ENCODE results near the gene MYRF. TPM values are rescaled to one million over a fixed set of nuclear protein-coding genes. Genes with fewer than 3 reads are reported as not detected.
A peak's percentile ranks its signal among the peaks of the same experiment; 100 is the strongest.

MYRF gene
- total RNA-seq, 2 experiments from 2014 or later = 0.97 to 1.6 TPM

DNA sequence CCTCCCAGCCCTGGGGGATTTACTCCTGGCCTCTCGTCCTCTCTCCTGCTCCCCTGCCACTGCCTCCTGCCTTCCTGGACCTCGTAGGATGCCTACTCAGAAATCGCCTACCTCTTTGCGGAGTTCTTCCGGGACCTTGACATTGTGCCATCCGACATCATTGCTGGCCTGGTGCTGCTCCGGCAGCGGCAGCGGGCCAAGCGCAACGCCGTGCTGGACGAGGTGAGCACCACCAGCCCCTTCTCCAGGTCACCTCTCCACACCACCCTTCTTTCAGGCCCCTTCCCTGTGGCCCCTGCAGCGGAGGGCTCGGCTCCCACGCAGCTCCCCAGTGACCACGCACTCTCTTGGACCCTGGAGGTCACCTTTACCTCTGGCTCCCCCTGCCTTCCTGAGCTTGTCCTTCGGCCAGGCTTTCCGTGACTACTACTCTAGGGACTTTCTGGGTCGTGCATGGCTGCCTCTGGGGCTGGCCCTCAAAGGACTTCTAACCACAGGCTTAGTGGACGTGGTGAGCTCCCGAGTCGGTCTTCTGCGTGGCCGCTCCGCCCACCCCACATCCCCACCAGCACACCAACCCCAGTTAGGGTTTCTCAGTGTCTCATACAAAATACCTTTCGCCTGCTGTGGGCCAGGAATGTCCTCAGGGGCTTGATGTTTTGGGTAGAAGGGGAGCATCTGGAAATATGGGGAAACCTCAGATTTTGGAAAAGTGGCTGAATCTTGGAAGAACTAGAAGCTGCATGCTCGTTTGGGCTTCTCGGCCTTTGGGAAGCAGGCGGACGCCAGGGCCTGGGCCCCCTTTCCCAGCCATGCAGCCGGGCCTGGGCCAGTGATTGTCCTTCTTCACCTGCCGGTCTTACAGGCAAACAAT lies 24.1 kb upstream of the MYRF start:
- DNase-seq (no peak), ATAC-seq (no peak)
- no peak overlapping the region for H3K4me3 Mint-ChIP-seq
- peaks cover 5% of the 10 kb centered on the region for H3K4me1 Mint-ChIP-seq (ENCODE audit: low read depth)
- no peaks in the 10 kb centered on the region for H3K27me3 Mint-ChIP-seq
- no peak overlapping the region for H3K27ac Mint-ChIP-seq
- intact Hi-C loops (cut with micrococcal nuclease) = no loop called here
- TF ChIP-seq, protein P1, sequence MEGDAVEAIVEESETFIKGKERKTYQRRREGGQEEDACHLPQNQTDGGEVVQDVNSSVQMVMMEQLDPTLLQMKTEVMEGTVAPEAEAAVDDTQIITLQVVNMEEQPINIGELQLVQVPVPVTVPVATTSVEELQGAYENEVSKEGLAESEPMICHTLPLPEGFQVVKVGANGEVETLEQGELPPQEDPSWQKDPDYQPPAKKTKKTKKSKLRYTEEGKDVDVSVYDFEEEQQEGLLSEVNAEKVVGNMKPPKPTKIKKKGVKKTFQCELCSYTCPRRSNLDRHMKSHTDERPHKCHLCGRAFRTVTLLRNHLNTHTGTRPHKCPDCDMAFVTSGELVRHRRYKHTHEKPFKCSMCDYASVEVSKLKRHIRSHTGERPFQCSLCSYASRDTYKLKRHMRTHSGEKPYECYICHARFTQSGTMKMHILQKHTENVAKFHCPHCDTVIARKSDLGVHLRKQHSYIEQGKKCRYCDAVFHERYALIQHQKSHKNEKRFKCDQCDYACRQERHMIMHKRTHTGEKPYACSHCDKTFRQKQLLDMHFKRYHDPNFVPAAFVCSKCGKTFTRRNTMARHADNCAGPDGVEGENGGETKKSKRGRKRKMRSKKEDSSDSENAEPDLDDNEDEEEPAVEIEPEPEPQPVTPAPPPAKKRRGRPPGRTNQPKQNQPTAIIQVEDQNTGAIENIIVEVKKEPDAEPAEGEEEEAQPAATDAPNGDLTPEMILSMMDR (IDR thresholded peaks at IDR 0.05) = no peak
- H3K9me3 Mint-ChIP-seq = no peaks in the 10 kb centered on the region
- ChIA-PET POLR2A (interaction anchor here (0.6 kb wide), 1 partner anchor 196 kb away, joined by 3 read pairs; no protein-coding TSS in a partner anchor), CTCF (interaction anchor here (1.4 to 1.5 kb wide), 2 partner anchors 90 to 100 kb away, joined by 3 to 6 read pairs; no protein-coding TSS in a partner anchor)
- no peaks in the 10 kb centered on the region for H3K36me3 Mint-ChIP-seq (ENCODE audit: low read depth)

DNA sequence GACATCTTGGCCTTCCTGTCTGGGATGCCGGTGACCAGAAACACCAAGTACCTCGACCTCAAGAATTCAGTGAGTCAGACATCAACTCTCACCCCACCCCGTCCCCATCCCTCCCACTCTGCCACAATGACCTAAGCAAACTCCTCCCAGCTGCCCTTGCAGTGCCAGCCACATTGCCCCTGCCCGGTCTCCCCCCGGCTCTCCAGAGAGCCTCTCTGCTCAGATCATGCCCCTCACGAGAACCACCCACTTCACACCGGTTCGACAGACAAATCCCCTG lies 23.6 kb upstream of the MYRF start:
- intact Hi-C loops (cut with micrococcal nuclease) = no loop called here
- Mint-ChIP-seq H3K27me3 (no peaks in the 10 kb centered on the region), H3K4me3 (no peak overlapping the region), H3K36me3 (ENCODE audit: low read depth) (no peaks in the 10 kb centered on the region), H3K4me1 (ENCODE audit: low read depth) (peaks cover 5% of the 10 kb centered on the region), H3K9me3 (no peaks in the 10 kb centered on the region), H3K27ac (no peak overlapping the region)
- ATAC-seq = no peak
- ChIA-PET CTCF (interaction anchor here (1.4 to 1.5 kb wide), 2 partner anchors 90 to 101 kb away, joined by 3 to 6 read pairs; no protein-coding TSS in a partner anchor), POLR2A (interaction anchor here (0.6 kb wide), 1 partner anchor 196 kb away, joined by 3 read pairs; no protein-coding TSS in a partner anchor)
- TF ChIP-seq, protein P1 (IDR thresholded peaks at IDR 0.05) = no peak
- peak; percentile 34 for DNase-seq

DNA sequence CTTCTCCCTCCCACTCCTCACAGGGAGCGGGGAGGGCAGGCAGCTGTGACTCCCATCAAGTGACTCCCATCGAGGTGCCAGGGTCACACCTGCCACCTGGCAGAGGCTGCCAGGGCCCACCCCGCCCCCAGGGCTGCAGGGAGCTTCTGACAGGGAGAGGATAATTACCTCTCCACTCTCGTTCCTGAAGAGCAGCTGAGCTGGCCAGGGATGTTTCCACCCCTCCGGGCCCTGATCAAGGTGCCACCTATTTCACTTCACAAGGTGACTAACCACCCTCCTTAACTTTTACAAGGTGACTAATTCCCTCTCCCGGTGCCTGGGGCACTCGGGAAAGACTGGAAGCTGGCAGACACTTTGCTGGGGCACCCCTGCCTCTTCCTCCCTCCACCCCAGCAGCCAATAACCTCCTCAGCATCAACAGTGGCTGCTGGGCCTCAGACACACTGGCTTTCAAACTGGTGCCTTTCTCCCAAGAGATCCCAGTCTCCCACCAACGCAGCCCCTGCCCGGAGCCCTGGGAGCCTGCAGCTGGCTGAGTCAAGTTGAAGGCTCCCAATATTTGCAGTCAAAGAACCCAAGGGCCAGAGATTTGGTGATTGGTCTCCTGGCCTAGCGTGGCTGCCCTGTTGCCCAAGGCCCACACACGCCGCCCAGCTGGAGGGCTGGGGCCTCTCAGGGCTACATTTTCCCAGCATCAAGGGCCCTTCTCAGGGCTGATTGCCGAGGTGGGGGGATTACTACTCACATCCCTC lies 22.0 kb upstream of the MYRF start:
- intact Hi-C loops (cut with micrococcal nuclease) = loop anchor here (2.0 kb wide), 1 partner anchor 52 kb away; no protein-coding TSS in a partner anchor

DNA sequence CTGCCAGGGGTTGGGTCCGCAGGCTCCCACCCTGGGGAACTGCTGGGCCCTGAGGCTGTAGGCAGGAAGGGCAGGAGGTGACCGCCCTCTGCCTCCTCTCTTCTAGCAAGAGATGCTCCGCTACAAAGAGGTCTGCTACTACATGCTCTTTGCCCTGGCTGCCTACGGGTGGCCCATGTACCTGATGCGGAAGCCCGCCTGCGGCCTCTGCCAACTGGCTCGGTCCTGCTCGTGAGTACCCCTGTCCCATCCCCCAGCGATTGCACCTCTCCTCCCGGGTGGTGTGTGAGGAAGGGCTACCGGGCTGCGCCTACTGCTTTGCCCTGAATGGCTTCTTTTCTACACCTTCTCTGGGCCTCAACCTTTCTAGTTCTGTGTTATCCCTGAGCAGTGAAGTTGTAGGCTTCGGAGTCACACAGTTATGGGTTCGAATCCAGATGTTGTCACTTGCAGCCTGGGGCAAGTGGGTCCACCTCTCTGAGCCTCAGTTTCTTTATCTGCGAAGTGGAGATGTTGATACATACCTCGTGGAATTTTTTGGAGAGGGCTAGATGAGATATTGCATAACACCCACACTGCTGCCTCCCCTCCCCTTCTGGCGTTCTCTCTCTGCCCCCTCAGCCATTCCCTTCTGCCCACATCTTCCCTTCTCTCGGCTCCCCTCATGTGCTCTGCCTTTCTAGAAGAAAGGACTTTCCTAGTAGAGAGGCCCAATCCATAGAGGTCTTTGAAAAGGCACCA lies 21.1 kb upstream of the MYRF start:
- no peaks in the 10 kb centered on the region for H3K9me3 Mint-ChIP-seq
- TF ChIP-seq, protein P1 (IDR thresholded peaks at IDR 0.05) = no peak
- DNase-seq = no peak
- peaks cover 5% of the 10 kb centered on the region for H3K4me1 Mint-ChIP-seq (ENCODE audit: low read depth)
- ChIA-PET POLR2A (no interaction called here), CTCF (interaction anchor here (0.8 to 2.8 kb wide), 3 partner anchors 16 to 56 kb away, joined by 3 to 21 read pairs (median 5); no protein-coding TSS in a partner anchor)
- H3K27me3 Mint-ChIP-seq = no peaks in the 10 kb centered on the region
- no peak overlapping the region for H3K4me3 Mint-ChIP-seq
- intact Hi-C loops (cut with micrococcal nuclease) = loop anchor here (2.0 kb wide), 1 partner anchor 53 kb away; no protein-coding TSS in a partner anchor
- H3K36me3 Mint-ChIP-seq (ENCODE audit: low read depth) = no peaks in the 10 kb centered on the region
- ATAC-seq = no peak
- no peak overlapping the region for H3K27ac Mint-ChIP-seq

More for the DNA sequence above, 22.0 kb upstream of the MYRF start:
- DNase-seq (no peak), ATAC-seq (no peak)
- Mint-ChIP-seq H3K27me3 (no peaks in the 10 kb centered on the region), H3K9me3 (no peaks in the 10 kb centered on the region), H3K4me3 (no peak overlapping the region), H3K36me3 (ENCODE audit: low read depth) (no peaks in the 10 kb centered on the region), H3K4me1 (ENCODE audit: low read depth) (peaks cover 5% of the 10 kb centered on the region), H3K27ac (no peak overlapping the region)
- TF ChIP-seq, protein P1 (IDR thresholded peaks at IDR 0.05) = no peak
- POLR2A ChIA-PET = no interaction called here
- CTCF ChIA-PET = interaction anchor here (0.9 to 1.8 kb wide), 3 partner anchors 11 to 51 kb away, joined by 3 to 6 read pairs (median 3); no protein-coding TSS in a partner anchor
